ENCODE data around the gene GPC5. TPM values are rescaled to one million over a fixed set of nuclear protein-coding genes. Genes with fewer than 3 reads are reported as not detected.

The GPC5 gene
- total RNA-seq, 1 experiment from 2014 or later: 0.15 TPM

- Histone ChIP-seq H4K20me1 (ENCODE audit: control insufficient read depth, insufficient read depth, insufficient read length) (no peaks in the 10 kb centered on the region), H2AK5ac (ENCODE audit: insufficient read length, low read length) (no peak overlapping the region), H3K14ac (ENCODE audit: insufficient read depth, low read length) (no peak overlapping the region), H4K91ac (ENCODE audit: insufficient read length, low read depth, low read length) (no peak overlapping the region), H3K4ac (ENCODE audit: low read depth, low read length) (no peak overlapping the region), H2BK12ac (ENCODE audit: insufficient read length, low read depth, low read length) (no peak overlapping the region), H3K18ac (ENCODE audit: insufficient read length, low read depth, low read length) (no peak overlapping the region), H2BK120ac (ENCODE audit: low read depth, low read length, poor library complexity, severe bottlenecking) (no peak overlapping the region), H3T11ph (ENCODE audit: low read length) (no peak overlapping the region), H3K56ac (ENCODE audit: insufficient read length, low read depth, low read length) (no peak overlapping the region), H2BK15ac (ENCODE audit: low read depth, low read length) (no peak overlapping the region), H3K23me2 (ENCODE audit: insufficient read length, low read depth, low read length, poor library complexity, severe bottlenecking) (no peaks in the 10 kb centered on the region), H3K9ac (ENCODE audit: extremely low read depth, insufficient read length, low read length) (no peak overlapping the region), H3K79me2 (ENCODE audit: insufficient read depth, low read length) (no peaks in the 10 kb centered on the region), H4K5ac (ENCODE audit: insufficient read length, low read depth, low read length) (no peak overlapping the region), H3K4me2 (ENCODE audit: insufficient read depth, insufficient read length, low read length) (no peak overlapping the region), H3K9me3 (ENCODE audit: control insufficient read depth, low read depth, low read length) (no peaks in the 10 kb centered on the region), H2BK20ac (ENCODE audit: low read depth, low read length, poor library complexity, severe bottlenecking) (no peak overlapping the region), H2AFZ (ENCODE audit: low read length) (no peak overlapping the region), H3K27ac (ENCODE audit: insufficient read length, low read depth, low read length) (no peak overlapping the region), H3K27me3 (ENCODE audit: insufficient read depth, low read length) (no peaks in the 10 kb centered on the region), H2BK5ac (ENCODE audit: insufficient read length, low read length) (no peak overlapping the region), H3K4me1 (ENCODE audit: insufficient read depth, low read length) (no peaks in the 10 kb centered on the region), H3K23ac (ENCODE audit: insufficient read length, low read depth, low read length) (no peak overlapping the region), H4K8ac (replicated peaks; ENCODE audit: insufficient read length, low read depth, low read length) (no peak overlapping the region), H3K79me1 (ENCODE audit: insufficient read depth, low read depth, low read length, poor library complexity, severe bottlenecking) (no peaks in the 10 kb centered on the region)
- Mint-ChIP-seq H3K27me3 (ENCODE audit: low read depth) (no peaks in the 10 kb centered on the region), H3K4me1 (no peaks in the 10 kb centered on the region; a peak in 1 of 4 replicates), H3K9me3 (no peaks in the 10 kb centered on the region), H3K36me3 (ENCODE audit: insufficient read depth in 1 of 3, low read depth in 3 of 3) (no peaks in the 10 kb centered on the region), H3K27ac (no peak overlapping the region), H3K4me3 (no peak overlapping the region)
- DNase-seq: no peak
- WGBS (ENCODE audit: extremely low coverage, insufficient read length, low lambda C conversion rate): no CpG with 5 or more reads among the region's 4 CpGs
- TF ChIP-seq CTCF (conservative IDR thresholded peaks at IDR 0.05): no peak
Measured at GRCh38 chr13:91725646-91726045, 327.2 kb downstream of the GPC5 start.

All from H9 (cell line).